ENCODE results near the gene ACTR1B.

GRCh38 chr2:97704989-97705388 is 41.1 kb upstream of the ACTR1B start:
- TF ChIP-seq CTCF (IDR thresholded peaks at IDR 0.05; ENCODE audit: insufficient read depth, low read length, poor library complexity, severe bottlenecking), result no peak
- no peak for TF ChIP-seq EZH2phosphoT487 (conservative IDR thresholded peaks at IDR 0.05; ENCODE audit: low read length)

All from SU-DHL-6 (cell line).